Heart left ventricle (tissue), 16 donors: ENCODE data around the gene PNLIPRP2. TPM values are rescaled to one million over a fixed set of nuclear protein-coding genes. Genes with fewer than 3 reads are reported as not detected.

Experiments used
- ATAC-seq, 4 donors: fragments of 200-7000 bp; cut with Tn5 transposase; one replicate each; pipeline ENCODE4 v1.9.1; 2020 to 2022; ENCODE audit warnings: moderate library complexity in 4 of 4, mild to moderate bottlenecking in 3 of 4, moderate number of reproducible peaks in 1 of 4
- DNase-seq, 5 donors: peaks; one replicate each; pipeline ENCODE4 v3.0.0-alpha.2; 2020
- H3K27ac ChIP-seq, 12 donors: fragments of 200-600 bp; sonication (generic) in 4 of 12; one replicate each; pipeline versions ENCODE4 v1.5.0 to v1.8.0; 2016 to 2022; ENCODE audit warnings: mild to moderate bottlenecking in 2 of 12
- H3K27me3 ChIP-seq, 9 donors: fragments of 200-600 bp; sonication (generic) in 2 of 9; one replicate each; pipeline versions ENCODE4 v1.5.1 to v1.8.0; 2016 to 2022; ENCODE audit warnings: mild to moderate bottlenecking in 3 of 9
- H3K36me3 ChIP-seq, 9 donors: fragments of 200-600 bp; sonication (generic) in 2 of 9; one replicate each; pipeline versions ENCODE4 v1.5.0 to v1.8.0; 2018 to 2022; ENCODE audit warnings: mild to moderate bottlenecking in 2 of 9
- H3K4me1 ChIP-seq, 12 donors: fragments of 200-600 bp; sonication (generic) in 4 of 12; one replicate each; pipeline versions ENCODE4 v1.5.0 to v1.8.0; 2016 to 2022; ENCODE audit warnings: mild to moderate bottlenecking in 3 of 12
- H3K4me3 ChIP-seq, 12 donors: fragments of 200-600 bp; sonication (generic) in 4 of 12; one replicate each; pipeline versions ENCODE4 v1.5.0 to v1.8.0; 2017 to 2022; ENCODE audit warnings: mild to moderate bottlenecking in 9 of 12, moderate library complexity in 4 of 12
- H3K9me3 ChIP-seq, 12 donors: fragments of 200-600 bp; sonication (generic) in 4 of 12; one replicate each; pipeline versions ENCODE4 v1.5.0 to v1.8.0; 2016 to 2022; ENCODE audit warnings: mild to moderate bottlenecking in 1 of 12
- POLR2A ChIP-seq, 2 donors: fragments of 450-650 bp; IDR thresholded peaks; one replicate each; pipeline ENCODE4 v1.6.1; 2017; ENCODE audit warnings: antibody characterized with exemption in 2 of 2, mild to moderate bottlenecking in 2 of 2, moderate library complexity in 2 of 2
- WGBS, 4 donors: extraction: QIAGEN DNeasy Blood & Tissue Kit in 2 of 4; methylation state at CpG; one replicate each; pipeline versions ENCODE4 v1.1.5 to v1.1.7; 2013 to 2018; 5-methylcytosine and 5-hydroxymethylcytosine counted together
- intact Hi-C, 10 donors: fragments of 100-400 bp; cut with DNase I; formaldehyde crosslinking; loops; one replicate each; pipeline versions ENCODE4 v1.11.1 to v1.14.2; 2022
- polyA plus RNA-seq, 2 donors: library from polyadenylated mRNA; stranded (reverse); fragments of 200-250 nt; gene quantifications; one replicate each; pipeline ENCODE4 v1.2.3, GENCODE V29; 2013
- total RNA-seq, 9 donors: library from RNA; depleted of rRNA in 2 of 9; stranded (reverse); fragments of >200 nt in 2 of 9; fragmentation: NEBNext Ultra II Directional in 3 of 9; extraction: Animal tissue kit (Norgen Biotek cat#: 25700) in 3 of 9; gene quantifications; one replicate each; pipeline versions ENCODE4 v1.1.0 to v1.2.4, GENCODE V29; 2016 to 2023
- TF ChIP-seq, protein P1 (sequence below), 12 donors: fragments of 200-600 bp; sonication (generic) in 4 of 12; IDR thresholded peaks; one replicate each; pipeline versions ENCODE4 v1.5.0 to v1.8.0; 2018 to 2022; ENCODE audit warnings: antibody characterized with exemption in 12 of 12, mild to moderate bottlenecking in 5 of 12
- donor health status: ischemic (EF 13 %, LVEDD 7.1; RV severe dilation, severe dysfunction).
- donor health status: healthy with polysubstance abuse.
- donor health status: DM: no; HTN: yes; CAD: no.
- donor health status: DM: no; HTN: no; CAD: no.
- donor health status: ischemic (EF 25% LVEDD 6.9; RV normal size, moderate dysfunction).
- donor health status: ischemic (EF 25% LVEDD 5.7; RV mildly dilated, moderate dysfunction).
- donor health status: healthy.
- donor health status: DM: yes; HTN: yes; CAD: no.
- donor health status: ischemic (EF 35%, LVEDD 5.7; RV mildly dilated, moderate dysfunction).
- donor health status: nonischemic (EF 11% LVEDD 7.7; RV severe dilation, severe dysfunction).
- donor health status: DM: yes; HTN: yes; CAD: no.
- donor health status: PGD.
- donor health status: ischemic (EF 29% LVEDD 5.4; RV normal size, mild dysfunction).
- donor health status: nonischemic (EF 23%, LVEDD 6.1; RV moderate dilation, normal function).

Gene PNLIPRP2
- total and polyA plus RNA-seq, 11 donors = 0.04 to 0.27 TPM; not detected in 9

DNA sequence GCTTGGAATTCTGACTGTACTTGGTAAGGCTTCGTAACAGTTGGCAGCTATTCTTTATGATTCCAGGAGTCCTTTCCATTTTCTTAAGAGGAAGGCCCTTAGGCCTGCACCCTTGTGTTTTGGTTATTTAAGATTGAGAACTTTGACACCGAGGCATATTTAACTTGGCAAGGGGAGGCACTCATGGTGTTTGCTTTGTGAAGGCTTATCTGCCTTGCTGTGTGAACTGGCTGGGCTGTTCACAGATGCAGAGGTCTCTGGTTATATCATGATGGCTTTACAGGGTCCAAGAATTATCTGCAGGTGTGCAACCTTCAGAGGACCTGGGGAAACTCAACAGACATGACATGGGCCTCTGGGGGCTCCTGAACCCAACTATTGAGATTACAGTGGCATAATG lies 30.8 kb upstream of the PNLIPRP2 start:
- H3K4me3 ChIP-seq = no peak overlapping the region
- H3K4me1 ChIP-seq = no peaks in the 10 kb centered on the region
- no peak for TF ChIP-seq POLR2A (IDR thresholded peaks at IDR 0.05)
- TF ChIP-seq, protein P1, sequence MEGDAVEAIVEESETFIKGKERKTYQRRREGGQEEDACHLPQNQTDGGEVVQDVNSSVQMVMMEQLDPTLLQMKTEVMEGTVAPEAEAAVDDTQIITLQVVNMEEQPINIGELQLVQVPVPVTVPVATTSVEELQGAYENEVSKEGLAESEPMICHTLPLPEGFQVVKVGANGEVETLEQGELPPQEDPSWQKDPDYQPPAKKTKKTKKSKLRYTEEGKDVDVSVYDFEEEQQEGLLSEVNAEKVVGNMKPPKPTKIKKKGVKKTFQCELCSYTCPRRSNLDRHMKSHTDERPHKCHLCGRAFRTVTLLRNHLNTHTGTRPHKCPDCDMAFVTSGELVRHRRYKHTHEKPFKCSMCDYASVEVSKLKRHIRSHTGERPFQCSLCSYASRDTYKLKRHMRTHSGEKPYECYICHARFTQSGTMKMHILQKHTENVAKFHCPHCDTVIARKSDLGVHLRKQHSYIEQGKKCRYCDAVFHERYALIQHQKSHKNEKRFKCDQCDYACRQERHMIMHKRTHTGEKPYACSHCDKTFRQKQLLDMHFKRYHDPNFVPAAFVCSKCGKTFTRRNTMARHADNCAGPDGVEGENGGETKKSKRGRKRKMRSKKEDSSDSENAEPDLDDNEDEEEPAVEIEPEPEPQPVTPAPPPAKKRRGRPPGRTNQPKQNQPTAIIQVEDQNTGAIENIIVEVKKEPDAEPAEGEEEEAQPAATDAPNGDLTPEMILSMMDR (IDR thresholded peaks at IDR 0.05) = no peak
- no peaks in the 10 kb centered on the region for H3K36me3 ChIP-seq
- intact Hi-C loops = no loop called here
- WGBS, 4 donors = 67 to 79% (median 74%) methylated on average over 2 of the region's 2 CpGs
- ATAC-seq = no peak
- H3K27ac ChIP-seq = no peak overlapping the region
- H3K27me3 ChIP-seq = no peaks in the 10 kb centered on the region
- peaks cover 0 to 5% (median 0%) of the 10 kb centered on the region in 12 donors for H3K9me3 ChIP-seq
- no peak for DNase-seq

DNA sequence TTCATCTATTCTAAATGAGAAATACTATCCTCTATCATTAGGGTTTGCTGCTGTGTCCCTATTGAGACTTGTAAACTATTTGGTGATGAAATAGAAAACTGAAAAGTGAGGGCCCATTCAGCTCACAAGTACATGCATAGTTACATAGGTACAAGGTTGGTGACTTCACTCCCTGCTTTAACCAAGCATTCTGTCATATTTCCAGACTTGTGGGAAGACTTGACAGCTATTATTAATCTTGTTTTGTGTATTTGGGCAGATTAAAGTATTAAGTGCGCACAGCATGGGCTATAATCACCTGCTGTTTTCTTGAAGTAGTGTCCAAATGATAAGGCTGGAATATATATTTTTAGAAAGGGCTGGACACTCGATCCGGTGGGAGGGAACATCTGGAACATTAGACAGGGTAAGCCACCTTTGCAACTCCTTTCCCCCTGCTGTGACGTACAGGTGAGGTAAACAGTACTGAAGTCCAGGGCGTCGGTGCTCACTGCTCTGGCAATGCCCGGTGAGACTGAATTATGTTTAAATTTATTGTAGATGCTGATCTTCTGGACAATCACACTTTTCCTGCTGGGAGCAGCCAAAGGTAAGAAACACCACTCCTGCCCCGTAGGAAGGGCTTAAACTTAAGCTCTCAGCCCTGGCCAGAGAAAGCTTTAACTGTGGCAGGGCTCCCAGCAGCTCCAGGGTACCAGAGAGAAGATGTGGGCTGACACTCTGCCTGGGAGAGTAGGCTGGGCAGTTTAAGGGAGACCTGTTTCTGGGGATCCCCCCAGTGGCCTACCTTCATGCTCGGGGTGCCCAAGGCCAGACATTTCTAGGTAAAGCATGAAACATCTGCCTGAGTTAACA lies 29.9 kb upstream of the PNLIPRP2 start, which contains the start of gene PNLIPRP1:
PNLIPRP1 (plus strand) TSS at position 370 of the 855 bp plus-strand sequence; CDS start at position 541, 171 bp downstream.
- H3K27me3 ChIP-seq = no peaks in the 10 kb centered on the region
- TF ChIP-seq POLR2A (IDR thresholded peaks at IDR 0.05) = no peak
- TF ChIP-seq, protein P1 (IDR thresholded peaks at IDR 0.05) = no peak
- intact Hi-C loops = no loop called here
- H3K4me3 ChIP-seq = no peak within 1 kb of the TSS
- WGBS, 4 donors = 67 to 76% (median 70%) methylated on average over 9 of the region's 9 CpGs
- H3K36me3 ChIP-seq = no peaks in the 10 kb centered on the region
- peaks cover 0 to 5% (median 0%) of the 10 kb centered on the region in 12 donors for H3K9me3 ChIP-seq
- ATAC-seq (no peak), DNase-seq (no peak)
- no peak within 1 kb of the TSS for H3K27ac ChIP-seq
- no peaks in the 10 kb centered on the region for H3K4me1 ChIP-seq

DNA sequence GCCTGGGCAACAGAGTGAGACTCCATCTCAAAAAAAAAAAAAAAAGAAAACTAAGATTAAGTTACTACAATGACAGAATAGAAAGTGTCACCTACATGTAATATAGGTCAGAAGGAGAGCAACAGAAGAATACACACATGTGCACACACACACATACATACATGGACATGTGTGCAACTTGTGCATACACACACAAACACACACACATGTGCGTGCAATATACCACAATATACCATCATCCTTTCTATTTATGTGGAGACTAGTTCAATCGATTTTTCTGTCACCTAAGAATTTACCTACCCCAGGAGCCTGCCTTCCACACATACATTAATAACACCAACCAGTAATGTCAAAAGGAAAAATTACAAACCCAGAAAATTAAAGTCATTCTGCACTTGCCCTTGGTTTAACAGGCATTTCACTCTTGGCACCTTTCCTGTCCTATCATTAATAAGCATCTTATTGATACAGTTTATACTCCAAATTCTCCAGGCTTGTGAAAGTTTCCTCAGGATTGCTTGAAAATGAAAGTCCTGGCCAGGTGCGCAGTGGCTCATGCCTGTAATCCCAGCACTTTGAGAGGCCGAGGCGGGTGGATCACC lies 27.5 kb upstream of the PNLIPRP2 start:
- Histone ChIP-seq H3K4me1 (no peaks in the 10 kb centered on the region), H3K27me3 (peaks cover 0 to 5% (median 0%) of the 10 kb centered on the region in 9 donors), H3K27ac (no peak overlapping the region), H3K36me3 (no peaks in the 10 kb centered on the region), H3K4me3 (no peak overlapping the region), H3K9me3 (peaks cover 0 to 5% (median 0%) of the 10 kb centered on the region in 12 donors)
- intact Hi-C loops = no loop called here
- no peak for DNase-seq
- 82 to 95% (median 89%) methylated on average over 5 of the region's 5 CpGs for WGBS, 4 donors
- ATAC-seq = no peak
- no peak for TF ChIP-seq POLR2A (IDR thresholded peaks at IDR 0.05)
- TF ChIP-seq, protein P1 (IDR thresholded peaks at IDR 0.05) = no peak

DNA sequence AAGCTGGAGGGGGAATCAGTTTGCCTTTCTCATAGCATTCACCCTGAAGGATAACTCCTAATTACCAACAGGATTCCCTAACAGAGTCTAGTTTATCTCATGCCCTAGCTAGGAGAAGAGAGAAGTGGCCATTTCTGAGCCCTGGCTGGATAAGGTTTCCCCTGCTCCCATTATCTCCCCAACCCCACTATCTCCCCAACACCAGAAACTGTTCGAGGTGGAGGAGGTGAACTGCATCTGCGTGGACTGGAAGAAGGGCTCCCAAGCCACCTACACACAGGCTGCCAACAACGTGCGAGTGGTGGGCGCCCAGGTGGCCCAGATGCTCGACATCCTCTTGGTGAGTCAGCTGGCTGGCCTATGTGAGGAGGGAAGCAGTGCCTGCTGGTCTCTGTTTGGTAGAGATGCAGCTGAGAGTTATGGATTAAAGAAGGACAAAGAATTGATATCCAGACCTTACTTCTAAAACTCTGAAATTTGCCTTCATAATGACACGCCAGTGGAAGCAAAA lies 26.2 kb upstream of the PNLIPRP2 start:
- no peak for DNase-seq
- intact Hi-C loops = no loop called here
- Histone ChIP-seq H3K36me3 (no peaks in the 10 kb centered on the region), H3K27ac (no peak overlapping the region), H3K4me1 (no peaks in the 10 kb centered on the region), H3K9me3 (no peaks in the 10 kb centered on the region), H3K27me3 (peaks cover 0 to 5% (median 0%) of the 10 kb centered on the region in 9 donors), H3K4me3 (no peak overlapping the region)
- no peak for TF ChIP-seq POLR2A (IDR thresholded peaks at IDR 0.05)
- TF ChIP-seq, protein P1 (IDR thresholded peaks at IDR 0.05) = no peak
- ATAC-seq = no peak
- 73 to 81% (median 77%) methylated on average over 7 of the region's 7 CpGs for WGBS, 4 donors
